GM18499 (cell line): ENCODE measurements around the gene RHBDD2.

Source experiments
- ATAC-seq: cut with Tn5 transposase; IDR thresholded peaks from one replicate; pipeline ENCODE4 v1.9.1; 2021; ENCODE audit warnings: moderate number of reproducible peaks; ENCODE audit not compliant: insufficient read depth, unreplicated experiment

Gene RHBDD2

DNA sequence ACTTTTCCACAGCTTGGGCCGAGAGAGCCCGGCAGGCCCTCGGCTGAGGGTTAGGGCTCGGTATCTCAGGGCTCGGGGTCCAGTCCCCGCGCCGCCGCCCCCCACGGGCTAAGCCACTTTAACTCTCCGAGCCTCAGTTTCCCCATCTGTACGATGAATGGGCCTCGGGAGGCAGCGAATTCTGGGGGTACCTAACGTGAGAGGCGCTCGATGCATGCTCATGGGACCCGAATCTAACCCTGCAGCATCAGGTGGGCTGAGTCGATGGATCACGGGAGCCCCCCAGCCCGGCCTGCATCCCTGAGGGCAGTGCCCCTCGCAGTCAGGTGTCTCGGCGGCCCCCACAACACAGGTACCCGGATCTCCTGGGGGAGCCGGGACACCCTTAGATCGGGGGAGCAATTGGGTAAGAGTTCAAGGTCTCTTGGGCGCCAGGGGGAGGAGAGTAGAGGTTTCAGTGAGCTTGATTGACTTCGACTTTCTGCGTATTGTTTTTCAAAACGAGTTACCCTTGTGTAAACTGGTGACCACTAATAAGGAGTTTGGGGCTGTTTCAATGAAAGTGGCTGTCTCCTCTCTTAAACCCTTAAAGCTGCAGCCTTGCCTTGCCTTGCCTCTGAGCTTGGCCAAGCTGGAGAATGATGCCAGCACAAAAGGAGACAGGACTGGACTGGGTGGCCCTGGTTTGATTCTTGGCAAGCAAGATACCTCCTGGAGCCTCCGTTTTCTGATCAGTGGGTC lies 36.8 kb downstream of the RHBDD2 start:
- no peak for ATAC-seq

DNA sequence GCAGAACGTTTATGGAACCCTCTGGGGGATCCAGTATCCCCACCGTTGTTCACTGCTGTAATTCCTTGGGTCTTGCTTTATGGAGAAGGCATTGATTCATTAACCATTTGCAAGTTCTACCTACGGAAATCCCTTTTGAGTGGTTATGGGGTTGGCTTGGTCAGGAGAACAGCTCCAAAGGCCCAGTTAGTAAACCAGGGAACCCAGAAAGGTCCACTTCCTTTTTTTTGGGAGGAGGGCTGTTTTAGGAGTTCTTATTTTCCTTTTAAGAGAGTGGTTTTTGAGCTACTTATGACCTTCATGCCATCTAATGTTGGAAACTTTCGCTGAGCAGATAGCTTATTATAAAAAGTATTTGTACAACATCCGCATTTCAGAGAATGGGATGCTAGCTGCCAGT lies 37.4 kb downstream of the RHBDD2 start:
- ATAC-seq, result no peak

DNA sequence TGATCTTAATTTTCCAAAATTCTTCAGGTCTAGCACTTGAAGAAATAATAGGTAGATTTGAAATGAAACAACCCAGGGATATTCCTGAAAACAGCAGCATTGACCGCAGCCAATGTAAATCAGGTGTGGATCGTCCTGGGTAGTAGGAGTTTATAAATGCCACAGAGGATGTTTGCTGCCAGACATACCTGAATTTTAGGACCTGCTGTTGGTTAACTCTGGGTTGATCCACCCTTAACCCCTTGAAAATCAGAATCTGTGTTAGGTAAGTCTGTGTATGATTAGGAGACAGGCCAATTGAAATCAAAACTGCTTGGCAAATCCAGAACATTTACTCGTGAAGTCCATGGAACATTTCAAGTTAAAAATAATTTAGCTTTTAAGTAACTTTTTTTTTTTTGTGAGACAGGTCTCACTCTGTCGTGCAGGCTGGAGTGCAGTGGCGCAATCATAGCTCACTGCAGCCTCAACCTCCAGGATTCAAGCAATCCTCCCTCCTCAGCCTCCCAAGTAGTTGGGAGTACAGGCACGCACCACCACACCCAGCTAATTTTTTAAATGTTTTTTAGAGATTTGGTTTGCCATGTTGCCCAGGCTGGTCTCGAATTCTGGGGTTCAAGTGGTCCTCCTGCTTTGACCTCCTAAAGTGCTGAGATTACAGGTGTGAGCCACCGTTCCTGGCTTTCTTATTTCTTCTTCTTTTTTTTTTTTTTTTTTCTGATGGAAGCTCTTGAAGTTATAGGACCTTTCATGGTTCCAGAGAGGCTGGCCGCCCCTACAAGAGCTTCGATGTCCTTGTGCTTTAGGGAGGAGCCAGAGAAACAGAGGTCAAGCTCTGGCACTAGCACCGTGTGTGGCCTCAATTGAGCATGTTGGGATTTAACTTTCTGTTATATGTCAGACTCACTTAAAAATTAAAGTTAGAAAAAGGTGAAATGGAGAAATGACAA lies 38.1 kb downstream of the RHBDD2 start:
- ATAC-seq, result no peak

DNA sequence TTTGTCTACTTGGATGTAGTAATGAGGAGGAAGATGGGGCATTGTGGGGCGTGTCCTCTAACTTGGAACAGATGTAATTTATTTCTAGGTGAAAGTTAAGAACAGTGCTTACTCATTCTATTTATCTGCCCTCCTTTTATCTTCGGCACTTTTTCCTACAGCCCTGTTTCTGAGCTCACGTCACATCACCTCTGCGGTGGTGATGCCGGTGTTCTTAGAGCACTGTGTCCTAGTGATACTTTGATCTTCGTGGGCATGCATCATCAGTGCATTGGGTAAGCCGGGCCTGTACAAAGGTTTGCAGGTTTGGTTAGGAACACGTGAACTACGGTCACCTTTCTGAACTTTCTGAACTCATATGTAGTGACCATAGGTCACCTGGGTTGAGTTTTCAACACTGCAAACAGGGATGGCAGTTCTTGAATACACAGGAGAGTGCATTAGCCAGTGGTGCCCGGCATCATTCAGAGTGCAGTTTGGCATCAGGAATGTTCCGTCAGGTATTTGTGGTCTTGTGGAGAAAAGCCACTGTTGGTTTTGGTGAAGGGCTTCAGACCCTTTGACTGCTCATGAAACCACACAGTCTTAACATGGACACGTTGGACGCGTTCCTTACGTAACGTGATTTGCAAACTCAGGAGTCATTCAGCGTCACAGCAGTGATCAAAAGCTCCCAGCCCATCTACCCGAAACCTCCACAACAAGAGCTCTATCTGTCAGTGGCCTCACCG lies 41.8 kb downstream of the RHBDD2 start:
- ATAC-seq, result no peak

DNA sequence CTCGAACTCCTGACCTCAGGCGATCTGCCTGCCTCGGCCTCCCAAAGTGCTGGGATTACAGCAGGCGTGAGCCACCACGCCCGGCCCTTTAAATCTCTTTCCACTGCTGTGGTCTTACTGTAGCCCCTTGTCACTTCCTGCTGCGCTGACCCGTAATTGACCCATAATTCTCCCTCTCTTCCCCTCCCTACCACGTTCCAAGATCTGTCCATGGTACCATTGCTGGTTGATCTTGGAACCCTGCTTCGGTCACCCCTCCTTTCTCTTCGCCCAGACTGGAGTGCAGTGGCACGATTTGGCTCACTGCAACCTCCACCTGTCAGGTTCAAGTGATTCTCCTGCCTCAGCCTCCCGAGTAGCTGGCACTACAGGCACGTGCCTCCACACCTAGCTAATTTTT lies 42.6 kb downstream of the RHBDD2 start:
- ATAC-seq, result no peak

DNA sequence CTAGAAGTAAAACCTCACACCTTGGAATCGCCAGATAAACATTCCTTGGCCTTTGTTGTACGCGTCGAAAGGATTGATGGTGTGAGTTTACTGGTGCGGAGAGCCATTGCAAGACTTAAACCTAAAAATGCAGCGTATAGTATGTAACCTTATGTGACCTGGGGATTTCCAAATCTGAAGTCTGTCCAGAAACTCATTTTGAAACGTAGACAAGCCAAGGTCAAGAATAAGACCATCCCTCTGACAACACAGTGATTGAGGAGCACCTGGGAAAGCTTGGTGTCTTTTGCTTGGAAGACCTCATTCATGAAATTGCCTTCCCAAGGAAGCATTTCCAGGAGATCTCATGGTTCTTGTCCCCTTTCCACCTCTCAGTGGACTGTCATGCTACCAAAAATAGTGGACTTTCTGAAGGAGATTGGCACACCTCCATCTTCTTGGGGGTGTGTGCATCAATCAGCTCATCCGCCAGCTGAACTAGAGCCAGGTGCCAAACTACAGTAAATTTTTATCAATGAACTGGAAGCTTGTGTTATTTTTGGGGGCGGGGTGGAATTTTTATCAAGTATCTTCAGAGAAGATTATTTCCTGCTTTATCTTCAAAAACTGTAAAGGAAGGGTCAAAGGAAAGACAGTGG lies 44.3 kb downstream of the RHBDD2 start:
- no peak for ATAC-seq

DNA sequence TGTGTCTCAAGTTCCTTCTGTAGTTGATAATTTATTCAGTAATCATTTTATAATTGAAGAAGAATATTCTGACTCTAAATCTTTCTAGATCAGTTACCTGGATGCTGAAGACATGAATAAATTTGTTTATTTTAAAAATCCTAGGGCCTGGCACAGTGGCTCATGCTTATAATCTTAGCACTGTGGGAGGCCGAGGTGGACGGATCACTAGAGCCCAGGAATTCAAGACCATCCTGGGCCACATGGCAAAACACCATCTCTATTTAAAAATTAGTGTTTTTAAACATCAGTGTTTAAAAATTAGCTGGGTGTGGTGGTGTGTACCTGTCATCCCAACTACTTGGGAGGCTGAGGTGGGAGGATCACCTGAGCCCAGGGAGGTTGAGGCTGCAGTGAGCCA lies 45.4 kb downstream of the RHBDD2 start:
- no peak for ATAC-seq

DNA sequence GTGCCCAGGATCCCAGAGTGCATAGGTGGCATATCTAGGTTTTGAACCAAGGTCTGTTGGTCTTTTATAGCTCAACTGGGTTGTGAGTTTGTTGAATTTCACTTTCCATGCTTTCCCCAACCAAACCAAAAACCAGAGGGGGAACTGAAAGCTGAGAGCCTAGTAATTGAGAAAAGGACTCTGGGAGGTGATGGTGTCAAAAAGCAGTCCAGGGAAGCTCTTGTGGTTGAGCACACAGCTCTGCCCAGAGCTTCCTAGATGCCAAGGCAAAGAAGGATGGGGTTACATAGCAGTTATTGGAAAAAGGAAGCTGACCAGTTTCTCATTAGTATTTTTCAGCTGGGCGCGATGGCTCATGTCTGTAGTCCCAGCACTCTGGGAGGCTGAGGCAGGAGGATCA lies 46.1 kb downstream of the RHBDD2 start:
- no peak for ATAC-seq

DNA sequence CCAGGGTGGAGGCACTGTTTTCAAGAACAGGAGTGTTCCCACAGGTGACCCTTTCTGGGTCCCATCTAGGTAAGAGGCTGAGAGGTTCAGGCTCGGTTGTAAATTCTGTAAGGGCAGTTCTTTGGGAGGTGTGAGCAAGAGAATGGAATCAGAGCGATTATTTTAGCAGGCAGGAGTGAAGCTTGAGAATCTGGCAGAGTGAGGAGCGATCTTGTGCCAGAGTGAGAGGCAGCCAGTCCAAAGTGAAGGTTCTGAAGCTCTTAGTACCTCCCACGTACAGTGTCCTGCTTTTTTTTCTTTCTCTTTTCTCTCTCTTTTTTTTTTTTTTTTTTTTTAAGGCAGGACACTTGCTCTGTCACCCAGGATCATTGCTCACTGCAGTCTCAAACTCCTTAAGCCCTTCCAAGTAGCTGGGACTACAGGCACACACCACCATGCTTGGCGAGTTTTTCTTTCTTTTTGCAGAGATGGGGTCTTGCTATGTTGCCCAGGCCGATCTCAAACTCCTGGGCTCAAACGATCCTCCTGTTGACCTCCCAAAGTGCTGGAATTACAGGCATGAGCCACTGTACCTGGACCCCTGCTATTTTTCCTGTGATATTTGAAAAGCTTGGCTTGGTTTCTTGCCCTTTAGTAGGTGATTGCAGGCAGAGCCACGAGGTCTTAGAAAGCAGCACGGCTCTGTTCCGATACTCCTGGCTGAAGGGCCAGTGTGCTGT lies 47.0 kb downstream of the RHBDD2 start:
- no peak for ATAC-seq

DNA sequence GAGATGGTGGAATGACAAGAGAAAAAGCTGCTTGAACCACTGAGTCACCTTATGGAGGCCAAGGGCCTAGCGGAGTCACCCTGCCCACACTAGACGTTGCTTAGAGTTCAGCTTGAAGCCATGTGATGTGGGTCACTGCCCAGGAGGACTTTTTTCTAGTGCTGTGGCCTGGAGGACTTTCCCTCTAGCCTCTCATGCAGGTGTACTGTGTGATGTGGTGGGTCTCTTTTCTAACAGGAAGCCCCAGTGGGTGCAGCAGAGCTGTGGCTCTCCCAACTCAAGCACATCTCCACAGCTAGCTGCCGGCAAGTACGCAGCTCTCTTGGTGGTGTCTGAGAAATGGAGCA lies 49.7 kb downstream of the RHBDD2 start:
- no peak for ATAC-seq

DNA sequence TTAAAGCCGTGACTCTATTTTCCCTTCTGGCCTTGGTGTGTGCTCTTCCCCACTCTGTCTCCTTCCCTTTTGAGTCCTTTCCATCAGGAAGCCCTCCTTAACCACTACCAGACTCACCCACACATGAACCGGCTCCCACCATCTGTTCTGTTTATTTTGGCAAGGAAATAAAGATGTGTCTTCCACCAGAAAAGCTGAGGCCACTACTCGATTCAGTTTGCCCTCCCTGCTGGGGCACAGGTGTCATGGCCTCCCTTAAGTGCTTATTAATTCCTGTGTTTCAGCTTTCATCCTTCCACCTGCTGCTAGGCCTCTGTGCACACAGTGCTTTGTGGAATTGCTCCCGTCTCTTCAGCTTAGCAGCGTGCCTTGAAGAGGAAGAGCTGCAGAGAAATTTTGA lies 52.8 kb downstream of the RHBDD2 start:
- ATAC-seq, result no peak

DNA sequence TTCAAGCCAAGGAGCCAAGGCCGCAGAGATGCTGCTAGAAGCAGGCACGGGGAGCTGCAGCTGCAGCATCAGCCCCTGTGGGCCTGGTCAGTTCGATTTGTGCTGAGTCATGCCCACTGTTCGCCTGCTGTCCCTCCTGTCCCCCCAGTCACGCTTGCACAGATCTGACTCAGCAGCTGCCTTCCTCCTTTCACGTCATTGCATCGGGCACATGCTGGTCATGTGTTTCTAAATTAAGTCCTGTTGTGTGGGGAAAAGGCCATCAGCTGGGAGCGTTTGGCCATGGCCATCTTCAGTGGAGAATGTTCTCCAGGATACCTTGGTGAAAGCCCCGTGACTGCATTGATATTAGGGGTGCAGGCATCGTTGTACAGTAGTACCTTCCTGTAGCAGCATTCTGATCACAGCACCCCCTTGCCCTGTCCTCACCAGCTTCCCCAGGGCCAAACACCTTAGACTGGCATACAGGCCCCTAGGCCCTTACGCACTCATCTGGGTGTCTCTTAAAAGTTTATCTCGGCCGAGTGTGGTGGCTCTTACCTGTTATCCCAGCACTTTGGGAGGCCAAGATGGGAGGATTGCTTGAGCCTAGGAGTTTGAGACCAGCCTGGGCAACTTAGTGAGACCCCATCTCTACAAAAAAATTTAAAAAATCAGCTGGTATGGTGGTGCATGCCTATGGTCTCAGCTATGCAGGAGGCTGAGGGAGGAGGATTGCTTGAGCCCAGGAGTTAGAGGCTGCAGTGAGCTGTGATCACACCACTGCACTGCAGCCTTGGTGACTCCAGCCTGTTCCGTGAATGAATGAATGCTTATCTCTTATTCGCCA lies 59.3 kb downstream of the RHBDD2 start:
- no peak for ATAC-seq
